Gastrocnemius medialis (tissue), 4 donors: ENCODE data around the gene SCNN1G.

Experiments
- POLR2A ChIP-seq, 2 donors: fragments of 450-650 bp; IDR thresholded peaks; one replicate each; pipeline ENCODE4 v1.6.1; 2017; ENCODE audit warnings: antibody characterized with exemption in 2 of 2, mild to moderate bottlenecking in 2 of 2, moderate library complexity in 2 of 2
- TF ChIP-seq, protein P1 (sequence below), 5 experiments: fragments of 450-650 bp in 3 of 5; fragments of 200-600 bp in 2 of 5; sonication (generic) in 2 of 5; IDR thresholded peaks in 4 of 5; conservative IDR thresholded peaks in 1 of 5; 1 replicate in 4 of 5; 2 replicates in 1 of 5; pipeline ENCODE4 v1.5.1; 2016 to 2019; ENCODE audit warnings: antibody characterized with exemption in 5 of 5, mild to moderate bottlenecking in 3 of 5, moderate library complexity in 3 of 5

DNA sequence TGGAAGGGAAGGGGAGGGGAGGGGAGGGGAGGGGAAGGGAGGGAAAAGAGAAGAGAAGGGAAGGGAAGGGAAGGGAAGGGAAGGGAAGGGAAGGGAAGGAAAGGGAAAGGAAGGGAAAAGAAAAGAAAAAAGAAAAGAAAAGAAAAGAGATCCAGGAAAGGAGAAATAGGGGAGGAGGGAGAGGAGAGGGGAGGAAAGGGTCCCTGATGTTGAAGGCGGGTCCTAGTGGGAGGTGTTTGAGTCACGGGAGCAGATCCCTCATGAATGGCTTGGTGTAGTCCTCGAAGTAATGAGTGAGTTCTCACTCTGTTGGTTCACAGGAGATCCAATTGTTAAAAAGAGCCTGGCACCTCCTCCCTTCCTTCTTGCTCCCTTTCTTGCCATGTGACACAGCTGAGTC is 26.4 kb upstream of the SCNN1G start:
- TF ChIP-seq POLR2A (IDR thresholded peaks at IDR 0.05): no peak
- TF ChIP-seq, protein P1, sequence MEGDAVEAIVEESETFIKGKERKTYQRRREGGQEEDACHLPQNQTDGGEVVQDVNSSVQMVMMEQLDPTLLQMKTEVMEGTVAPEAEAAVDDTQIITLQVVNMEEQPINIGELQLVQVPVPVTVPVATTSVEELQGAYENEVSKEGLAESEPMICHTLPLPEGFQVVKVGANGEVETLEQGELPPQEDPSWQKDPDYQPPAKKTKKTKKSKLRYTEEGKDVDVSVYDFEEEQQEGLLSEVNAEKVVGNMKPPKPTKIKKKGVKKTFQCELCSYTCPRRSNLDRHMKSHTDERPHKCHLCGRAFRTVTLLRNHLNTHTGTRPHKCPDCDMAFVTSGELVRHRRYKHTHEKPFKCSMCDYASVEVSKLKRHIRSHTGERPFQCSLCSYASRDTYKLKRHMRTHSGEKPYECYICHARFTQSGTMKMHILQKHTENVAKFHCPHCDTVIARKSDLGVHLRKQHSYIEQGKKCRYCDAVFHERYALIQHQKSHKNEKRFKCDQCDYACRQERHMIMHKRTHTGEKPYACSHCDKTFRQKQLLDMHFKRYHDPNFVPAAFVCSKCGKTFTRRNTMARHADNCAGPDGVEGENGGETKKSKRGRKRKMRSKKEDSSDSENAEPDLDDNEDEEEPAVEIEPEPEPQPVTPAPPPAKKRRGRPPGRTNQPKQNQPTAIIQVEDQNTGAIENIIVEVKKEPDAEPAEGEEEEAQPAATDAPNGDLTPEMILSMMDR (IDR thresholded peaks at IDR 0.05 in 4 of 5, conservative IDR thresholded peaks at IDR 0.05 in 1 of 5): no peak
